HepG2 (cell line): ENCODE measurements around the gene PTCD1. TPM values are rescaled to one million over a fixed set of nuclear protein-coding genes. Genes with fewer than 3 reads are reported as not detected.

Experiments
- ATAC-seq: fragments of 200-7000 bp; cut with Tn5 transposase; 3 replicates; pipeline ENCODE4 v1.9.1; 2020; ENCODE audit warnings: mild to moderate bottlenecking, moderate library complexity
- BruUV-seq: library from RNA; stranded (reverse); fragments of 400-500 nt; replicated peaks from 2 replicates; lab custom pipeline; 2021; lab: Mats Ljungman, UMichigan
- CTCF ChIA-PET: fragments of 300-600 bp; formaldehyde crosslinking; extraction: SDS; loops from one replicate; lab custom pipeline; 2021; ENCODE audit warnings: low total read pairs, inconsistent platforms, low intra/inter-chr PET ratio; lab: Yijun Ruan, JAX
- POLR2A ChIA-PET: fragments of 350-600 bp; sonication (Branson Sonifier 250); formaldehyde crosslinking; loops from one replicate; lab custom pipeline; 2020; ENCODE audit warnings: antibody characterized with exemption, inconsistent platforms; lab: Yijun Ruan, JAX
- DNase-seq: peaks from one replicate; pipeline ENCODE4 v3.0.0-alpha.2; 2015; ENCODE audit warnings: low spot score
- FAIRE-seq: peaks from 3 replicates; lab custom pipeline; 2011; peaks lifted over from hg19 to GRCh38; lab: Jason Lieb, UNC
- H2AFZ ChIP-seq: one replicate; pipeline ENCODE4 v1.6.1; 2011; ENCODE audit warnings: low read length, inconsistent platforms
- H3K27ac ChIP-seq: fragments of 300-600 bp; 3 replicates; pipeline ENCODE4 v1.8.0; 2011; ENCODE audit warnings: mixed run types, mild to moderate bottlenecking, mixed read lengths, low read length, inconsistent platforms; ENCODE audit not compliant: insufficient read depth; ENCODE audit errors: extremely low read length
- H3K27me3 ChIP-seq, 2 experiments: fragments of 200-600 bp in 1 of 2; 2 replicates in 1 of 2; 3 replicates in 1 of 2; pipeline versions ENCODE4 v1.6.0 to v1.8.0; 2011; ENCODE audit warnings: low read length in 2 of 2, mild to moderate bottlenecking in 2 of 2, moderate library complexity in 2 of 2, inconsistent platforms in 1 of 2; ENCODE audit not compliant: insufficient read depth in 2 of 2, control insufficient read depth in 1 of 2
- H3K36me3 ChIP-seq, 2 experiments: fragments of 200-600 bp in 1 of 2; replicated peaks in 1 of 2; 2 replicates in 1 of 2; 3 replicates in 1 of 2; pipeline versions ENCODE4 v1.5.1 to v1.8.0; 2011; ENCODE audit warnings: low read length in 2 of 2, inconsistent platforms in 1 of 2; ENCODE audit not compliant: insufficient read depth in 2 of 2, control insufficient read depth in 1 of 2
- H3K4me1 ChIP-seq: 2 replicates; pipeline ENCODE4 v1.5.1; 2012; ENCODE audit warnings: low read length, inconsistent platforms; ENCODE audit not compliant: insufficient read depth
- H3K4me2 ChIP-seq: 2 replicates; pipeline ENCODE4 v1.6.0; 2011; ENCODE audit warnings: low read depth, low read length, inconsistent platforms
- H3K4me3 ChIP-seq, 3 experiments: fragments of 200-600 bp in 1 of 3; sonication (generic), shearing (Covaris generic) in 1 of 3; replicated peaks in 1 of 3; 2 replicates each; pipeline ENCODE4 v1.5.1; 2011 to 2016; ENCODE audit warnings: low read length in 3 of 3, inconsistent platforms in 2 of 3, low read depth in 2 of 3, mild to moderate bottlenecking in 2 of 3, control low read depth in 1 of 3, mixed read lengths in 1 of 3; ENCODE audit not compliant: insufficient read depth in 1 of 3
- H3K79me2 ChIP-seq: one replicate; pipeline ENCODE4 v1.6.1; 2011; ENCODE audit warnings: low read length, inconsistent platforms; ENCODE audit not compliant: insufficient read depth
- H3K9ac ChIP-seq: 2 replicates; pipeline ENCODE4 v1.6.0; 2011; ENCODE audit warnings: mild to moderate bottlenecking, low read depth, low read length, inconsistent platforms; ENCODE audit not compliant: insufficient read depth
- H3K9me3 ChIP-seq: 2 replicates; pipeline ENCODE4 v1.5.1; 2012; ENCODE audit warnings: mild to moderate bottlenecking, low read length
- H4K20me1 ChIP-seq: 2 replicates; pipeline ENCODE4 v1.6.0; 2011; ENCODE audit warnings: inconsistent platforms, mild to moderate bottlenecking, low read length, moderate library complexity; ENCODE audit not compliant: insufficient read depth
- GABPA ChIP-seq, 2 experiments: IDR thresholded peaks; 2 replicates each; pipeline ENCODE4 v1.6.1; 2011 to 2016; ENCODE audit warnings: low read depth in 2 of 2, low read length in 1 of 2, missing biosample characterization in 1 of 2, missing genetic modification characterization in 1 of 2
- JUNB ChIP-seq: sonication (generic); formaldehyde crosslinking; IDR thresholded peaks from 2 replicates; pipeline ENCODE4 v1.8.0; 2022; ENCODE audit warnings: missing genetic modification reagents, mild to moderate bottlenecking, borderline replicate concordance
- NFYB ChIP-seq: sonication (generic); formaldehyde crosslinking; IDR thresholded peaks from 2 replicates; pipeline ENCODE4 v1.4.0; 2020; ENCODE audit warnings: missing genetic modification reagents
- PTBP1 ChIP-seq: fragments of 200-400 bp; formaldehyde crosslinking; IDR thresholded peaks from 2 replicates; pipeline ENCODE4 v1.6.1; 2018; ENCODE audit warnings: low read length, low read depth; ENCODE audit not compliant: poor library complexity, severe bottlenecking
- SALL1 ChIP-seq: sonication (generic); formaldehyde crosslinking; IDR thresholded peaks from 2 replicates; pipeline ENCODE4 v1.8.0; 2022; ENCODE audit warnings: mild to moderate bottlenecking, missing genetic modification reagents
- SPEN ChIP-seq: sonication (generic); formaldehyde crosslinking; IDR thresholded peaks from 2 replicates; pipeline ENCODE4 v1.5.1; 2020; ENCODE audit warnings: low read depth, mild to moderate bottlenecking, missing genetic modification reagents
- ZBTB2 ChIP-seq: sonication (generic); formaldehyde crosslinking; IDR thresholded peaks from 2 replicates; pipeline ENCODE4 v1.8.0; 2022; ENCODE audit warnings: low read depth, missing genetic modification reagents
- ZBTB4 ChIP-seq: sonication (generic); formaldehyde crosslinking; IDR thresholded peaks from 2 replicates; pipeline ENCODE4 v1.4.0; 2020; ENCODE audit warnings: missing genetic modification reagents, mild to moderate bottlenecking, borderline replicate concordance
- ZNF34 ChIP-seq: sonication (generic); formaldehyde crosslinking; IDR thresholded peaks from 2 replicates; pipeline ENCODE4 v1.4.0; 2020; ENCODE audit warnings: mild to moderate bottlenecking, missing genetic modification reagents, borderline replicate concordance
- ZNF383 ChIP-seq: sonication (generic); formaldehyde crosslinking; IDR thresholded peaks from 2 replicates; pipeline ENCODE4 v1.4.0; 2020; ENCODE audit warnings: missing genetic modification reagents, mild to moderate bottlenecking, borderline replicate concordance
- ZNF503 ChIP-seq: sonication (generic); formaldehyde crosslinking; IDR thresholded peaks from 2 replicates; pipeline ENCODE4 v1.4.0; 2020; ENCODE audit warnings: missing genetic modification reagents
- ZNF556 ChIP-seq: sonication (generic); formaldehyde crosslinking; IDR thresholded peaks from 2 replicates; pipeline ENCODE4 v1.4.0; 2020; ENCODE audit warnings: mild to moderate bottlenecking, missing genetic modification reagents, borderline replicate concordance
- ZNF749 ChIP-seq: sonication (generic); formaldehyde crosslinking; IDR thresholded peaks from 2 replicates; pipeline ENCODE4 v1.8.0; 2022; ENCODE audit warnings: mild to moderate bottlenecking, missing genetic modification reagents, moderate library complexity, borderline replicate concordance
- ZNF788 ChIP-seq: sonication (generic); formaldehyde crosslinking; IDR thresholded peaks from 2 replicates; pipeline ENCODE4 v1.5.0; 2020; ENCODE audit warnings: mild to moderate bottlenecking, missing genetic modification reagents, borderline replicate concordance
- WGBS: methylation state at CpG from one replicate; pipeline ENCODE4 v1.1.6; 2017; ENCODE audit warnings: low lambda C conversion rate; 5-methylcytosine and 5-hydroxymethylcytosine counted together
- in situ Hi-C: cut with HindIII; loops from 2 replicates; pipeline ENCODE4 v1.10.0; 2017; ENCODE audit warnings: low pct_unique_long_range_greater_than_20kb; ENCODE audit not compliant: extremely low pct_ligation_motif_present
- intact Hi-C: fragments of 100-400 bp; cut with micrococcal nuclease; formaldehyde crosslinking; loops from one replicate; pipeline ENCODE4 v1.10.0; 2022; ENCODE audit not compliant: unreplicated experiment
- polyA plus RNA-seq, 8 experiments: library from polyadenylated mRNA; depleted of rRNA in 3 of 8; stranded (reverse) in 7 of 8; unstranded in 1 of 8; fragments of >200 nt; fragmentation: Illumina TruSeq in 4 of 8; extraction: Trizol in 4 of 8; gene quantifications; 2 replicates each; pipeline versions ENCODE4 v1.2.1 to v1.2.3, GENCODE V29; 2011 to 2016; ENCODE audit warnings: low read depth in 4 of 8, missing spikeins in 1 of 8, mixed read lengths in 1 of 8; ENCODE audit not compliant: insufficient read depth in 1 of 8
- total RNA-seq, 5 experiments: library from RNA; depleted of rRNA; stranded (reverse); fragments of >200 nt; fragmentation: Illumina TruSeq; extraction: Trizol; gene quantifications; 2 replicates each; pipeline ENCODE4 v1.2.3, GENCODE V29; 2016; ENCODE audit warnings: low read depth in 1 of 5
- TF ChIP-seq, protein P1 (sequence below): sonication (generic); formaldehyde crosslinking; IDR thresholded peaks from 2 replicates; pipeline ENCODE4 v1.4.0; 2020; ENCODE audit warnings: missing genetic modification reagents

Gene PTCD1
- total and polyA plus RNA-seq, 2 of the 13 experiments (the other 11 are each of a cell fraction or from before 2014, with no cell fraction given): 3.0 to 8.4 TPM

DNA sequence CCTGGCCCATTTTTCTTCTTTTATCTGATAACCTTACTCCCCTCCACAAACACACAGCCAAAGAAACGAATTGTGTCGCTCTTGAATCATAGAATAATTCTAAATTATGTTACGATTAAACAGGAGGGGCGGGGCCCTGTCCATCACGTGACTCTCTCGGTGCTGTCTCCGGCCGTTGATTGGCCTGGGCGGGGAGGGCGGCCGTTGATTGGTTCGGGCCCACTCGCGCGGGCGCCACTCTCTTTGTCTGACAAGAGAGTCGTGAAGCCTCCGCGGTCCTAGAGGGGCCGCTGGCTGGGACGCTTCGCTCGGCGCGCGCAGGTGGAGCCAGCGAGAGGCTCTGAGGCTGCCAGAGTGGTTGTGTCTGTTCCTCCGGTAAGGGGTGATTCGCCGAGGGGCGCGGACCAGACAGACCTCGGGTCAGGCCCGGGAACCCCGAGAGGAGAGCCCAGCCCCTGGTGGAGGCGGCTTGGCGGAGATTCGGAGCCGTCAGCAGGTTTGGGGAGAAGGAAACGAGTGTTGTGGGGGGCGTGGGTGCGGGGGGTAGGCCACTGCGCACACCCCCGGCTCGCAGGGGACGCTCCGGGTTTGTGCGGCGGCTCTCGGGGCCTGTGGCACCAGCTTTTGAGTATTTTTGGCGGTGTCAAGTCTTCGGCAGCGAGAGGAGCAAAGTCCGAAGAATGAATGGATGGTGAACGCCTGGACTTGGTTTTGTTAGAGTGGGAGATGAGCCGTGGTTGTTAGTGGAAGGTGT is 34.1 kb upstream of the PTCD1 start, which contains the start of gene ZNF789:
Gene ZNF789 (plus strand): TSS at position 330 of the 754 bp plus-strand sequence. CDS start 3,567 bp downstream, outside the sequence.
- peaks cover 46% of the 10 kb centered on the region for H3K79me2 ChIP-seq
- POLR2A ChIA-PET: interaction anchor here (1.0 to 3.2 kb wide), 4 partner anchors 7 to 86 kb away, joined by 3 to 15 read pairs (median 6); partner anchors contain the start of genes ATP5MF, ZKSCAN5, ZNF394 and ZNF655
- CTCF ChIA-PET: no interaction called here
- H4K20me1 ChIP-seq: no peaks in the 10 kb centered on the region
- peak within 1 kb of the TSS; percentile 73 to 86 (median 79) for H3K4me3 ChIP-seq
- BruUV-seq: no TSS peak
- peak; percentile 74 for FAIRE-seq
- no peaks in the 10 kb centered on the region for H3K9me3 ChIP-seq
- peak; percentile 94 for DNase-seq
- in situ Hi-C loops: no loop called here
- H3K4me2 ChIP-seq: peak within 1 kb of the TSS; percentile 82
- intact Hi-C loops: no loop called here
- ATAC-seq: peak; percentile 95
- H3K27me3 ChIP-seq: no peaks in the 10 kb centered on the region
- H3K4me1 ChIP-seq: peaks cover 55% of the 10 kb centered on the region
- peaks cover 6 to 8% of the 10 kb centered on the region in 2 experiments; a peak in 4 of 5 replicates for H3K36me3 ChIP-seq
- peak within 1 kb of the TSS; percentile 83 for H3K9ac ChIP-seq
- 1% methylated on average over 28 of the region's 56 CpGs for WGBS
- H2AFZ ChIP-seq: no peak within 1 kb of the TSS
- H3K27ac ChIP-seq: peak within 1 kb of the TSS; percentile 84
- TF ChIP-seq ZNF383 (CRISPR knock-in tag): peak; percentile 87; the same call in 1 of the 2 replicates
- TF ChIP-seq SALL1 (CRISPR knock-in tag): peak; percentile 80
- no peak for TF ChIP-seq GABPA (IDR thresholded peaks at IDR 0.05; ENCODE audit: low read depth, low read length)
- peak; percentile 81 for TF ChIP-seq GABPA (CRISPR knock-in tag; IDR thresholded peaks at IDR 0.05; ENCODE audit: low read depth)
- TF ChIP-seq ZNF503 (CRISPR knock-in tag): 0 out of 2 replicates have a peak, but pooled peaks have one; percentile 21
- TF ChIP-seq ZBTB2 (CRISPR knock-in tag): no peak
- TF ChIP-seq JUNB (CRISPR knock-in tag): no peak
- peak; percentile 68; the same call in 1 of the 2 replicates for TF ChIP-seq SPEN (CRISPR knock-in tag)
- TF ChIP-seq ZNF749 (CRISPR knock-in tag): no peak
- peak; percentile 93 for TF ChIP-seq NFYB (CRISPR knock-in tag)
- TF ChIP-seq ZNF788 (CRISPR knock-in tag): peak; percentile 74; the same call in 1 of the 2 replicates
- TF ChIP-seq PTBP1: no peak
- peak; percentile 61; the same call in 1 of the 2 replicates for TF ChIP-seq ZBTB4 (CRISPR knock-in tag)
- TF ChIP-seq, protein P1, sequence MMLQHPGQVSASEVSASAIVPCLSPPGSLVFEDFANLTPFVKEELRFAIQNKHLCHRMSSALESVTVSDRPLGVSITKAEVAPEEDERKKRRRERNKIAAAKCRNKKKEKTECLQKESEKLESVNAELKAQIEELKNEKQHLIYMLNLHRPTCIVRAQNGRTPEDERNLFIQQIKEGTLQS (CRISPR knock-in tag): no peak
- peak; percentile 82; the same call in 1 of the 2 replicates for TF ChIP-seq ZNF556 (CRISPR knock-in tag)
- 0 out of 2 replicates have a peak, but pooled peaks have one; percentile 62 for TF ChIP-seq ZNF34 (CRISPR knock-in tag)
